ENCODE results near the gene JAML. TPM values are rescaled to one million over a fixed set of nuclear protein-coding genes. Genes with fewer than 3 reads are reported as not detected.

Gene JAML
- total RNA-seq, 4 donors from 2014 or later: 2.8 to 51.7 (median 14.0) TPM

- TF ChIP-seq CTCF (IDR thresholded peaks at IDR 0.05; ENCODE audit: low read depth): no peak
Observed at GRCh38 chr11:118216621-118217481, 8.0 kb downstream of the JAML start.

- TF ChIP-seq CTCF (IDR thresholded peaks at IDR 0.05; ENCODE audit: low read depth): no peak
Observed at GRCh38 chr11:118215765-118216164, 9.0 kb downstream of the JAML start.

GRCh38 chr11:118215262-118215661 lies 9.5 kb downstream of the JAML start:
- TF ChIP-seq CTCF (IDR thresholded peaks at IDR 0.05; ENCODE audit: low read depth): no peak

- TF ChIP-seq CTCF (IDR thresholded peaks at IDR 0.05; ENCODE audit: low read depth): no peak
Observed at GRCh38 chr11:118214210-118214914, 10.4 kb downstream of the JAML start.

GRCh38 chr11:118213781-118214180 lies 11.0 kb downstream of the JAML start:
- TF ChIP-seq CTCF (IDR thresholded peaks at IDR 0.05; ENCODE audit: low read depth): no peak

GRCh38 chr11:118213201-118213600 lies 11.6 kb downstream of the JAML start:
- no peak for TF ChIP-seq CTCF (IDR thresholded peaks at IDR 0.05; ENCODE audit: low read depth)

- no peak for TF ChIP-seq CTCF (IDR thresholded peaks at IDR 0.05; ENCODE audit: low read depth)
Observed at GRCh38 chr11:118212781-118213191, 12.0 kb downstream of the JAML start.
